Left renal pelvis (tissue), 4 donors: ENCODE results near the gene FAM184A. TPM values are rescaled to one million over a fixed set of nuclear protein-coding genes. Genes with fewer than 3 reads are reported as not detected.
"Not testable (repeated sequence)": the region's sequence is repeated elsewhere in the genome, so short reads cannot be mapped to it uniquely, and the experiment has no call there.

Experiments
- DNase-seq, 4 donors: peaks; one replicate each; pipeline ENCODE4 v3.0.0-alpha.2; 2013; ENCODE audit warnings: low read depth in 4 of 4, low spot score in 3 of 4
- polyA plus RNA-seq, 4 donors: library from polyadenylated mRNA; unstranded; fragments of 120-200 nt; gene quantifications; one replicate each; pipeline ENCODE4 v1.2.1, GENCODE V29; 2013; ENCODE audit not compliant: insufficient read length in 4 of 4

Gene FAM184A
- polyA plus RNA-seq, 4 donors, result 5.9 to 12.7 (median 10.2) TPM

DNA sequence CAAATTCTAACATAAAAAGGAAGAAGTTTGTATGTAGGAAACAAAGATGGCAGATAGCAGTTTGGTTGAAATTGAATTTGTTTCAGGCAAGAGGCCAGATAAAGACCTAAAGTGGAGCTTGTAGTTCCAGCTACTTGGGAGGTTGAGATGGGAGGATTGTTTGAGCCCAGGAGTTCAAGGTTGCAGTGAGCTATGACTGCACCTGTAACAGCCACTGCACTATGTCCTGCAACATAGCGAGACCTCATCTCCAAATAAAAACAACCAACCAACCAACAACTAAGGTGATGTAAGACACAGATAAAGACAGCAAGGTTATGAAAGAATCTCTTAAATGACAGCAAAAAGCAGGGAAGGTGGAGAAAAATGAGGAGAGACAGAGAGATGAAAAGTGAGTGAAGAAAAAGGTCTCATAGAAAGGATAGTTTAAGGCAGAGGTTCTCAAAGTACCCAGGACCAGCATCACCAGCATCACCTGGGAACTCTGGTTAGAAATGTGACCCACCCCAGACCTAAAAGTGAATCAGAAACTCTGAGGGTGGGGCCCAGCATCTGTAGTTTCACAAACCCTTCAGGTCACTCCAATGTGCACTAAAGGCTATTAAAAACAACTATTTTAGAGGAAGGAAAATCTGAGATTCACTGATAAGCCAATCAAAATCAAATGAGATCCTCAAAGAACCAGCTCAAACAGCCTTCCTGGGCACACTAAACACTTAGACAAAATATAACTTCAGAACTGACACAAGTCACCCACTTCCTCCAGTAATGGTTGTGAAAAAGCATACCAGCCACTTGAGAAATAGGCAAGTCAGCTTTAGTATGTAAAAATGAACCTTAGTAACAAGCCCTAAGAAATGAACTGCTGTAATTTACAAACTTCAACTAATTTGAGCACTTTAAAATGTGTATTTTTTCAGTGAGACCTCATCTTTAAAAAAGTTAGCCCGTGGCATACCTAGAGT, 57.6 kb downstream of the FAM184A start:
- DNase-seq, result no peak

DNA sequence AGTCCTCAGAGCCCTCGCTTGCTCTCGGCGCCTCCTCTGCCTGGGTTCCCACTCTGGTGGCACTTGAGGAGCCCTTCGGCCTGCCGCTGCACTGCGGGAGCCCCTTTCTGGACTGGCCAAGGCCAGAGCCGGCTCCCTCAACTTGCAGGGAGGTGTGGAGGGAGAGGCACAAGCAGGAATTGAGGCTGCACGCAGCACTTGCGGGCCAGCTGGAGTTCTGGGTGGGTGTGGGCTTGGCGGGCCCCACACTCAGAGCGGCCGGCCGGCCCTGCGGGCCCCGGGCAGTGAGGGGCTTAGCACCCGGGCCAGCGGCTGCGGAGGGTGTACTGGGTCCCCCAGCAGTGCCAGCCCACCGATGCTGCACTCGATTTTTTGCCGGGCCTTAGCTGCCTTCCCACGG, 63.3 kb downstream of the FAM184A start:
- DNase-seq, result not testable (repeated sequence)

DNA sequence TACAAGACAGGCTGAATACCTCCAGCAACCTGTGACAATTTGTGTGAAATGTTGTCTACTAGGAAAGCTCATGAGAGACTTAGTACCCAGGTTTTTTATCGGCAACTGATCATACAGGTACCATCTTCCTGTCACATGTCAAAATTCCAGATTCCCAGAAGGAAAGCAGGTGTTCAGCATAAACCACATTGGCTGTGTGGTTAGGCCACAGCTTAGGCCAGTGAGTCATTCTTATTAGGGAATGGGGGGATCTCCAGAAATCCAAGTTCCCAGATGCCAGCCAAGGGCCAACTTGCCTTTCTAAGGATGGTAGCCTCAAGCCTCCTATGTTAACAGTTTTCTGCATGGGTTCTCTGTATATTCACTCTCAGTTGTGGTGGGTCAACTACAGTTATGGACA, 65.9 kb downstream of the FAM184A start:
- no peak for DNase-seq

DNA sequence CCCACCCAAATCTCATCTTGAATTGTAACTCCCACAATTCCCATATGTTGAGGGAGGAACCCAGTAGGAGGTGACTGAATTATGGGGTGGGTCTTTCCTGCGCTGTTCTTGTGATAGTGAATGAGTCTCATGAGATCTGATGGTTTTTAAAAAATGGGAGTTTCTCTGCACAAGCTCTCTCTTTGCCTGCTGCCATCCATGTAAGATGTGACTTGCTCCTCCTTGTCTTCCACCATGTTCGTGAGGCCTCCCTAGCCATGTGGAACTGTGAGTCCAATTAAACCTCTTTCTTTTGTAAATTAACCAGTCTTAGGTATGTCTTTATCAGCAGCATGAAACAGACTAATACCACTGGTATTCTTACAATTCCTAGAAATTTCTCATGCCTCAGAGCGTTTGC, 69.2 kb downstream of the FAM184A start:
- DNase-seq, result not testable (repeated sequence)

DNA sequence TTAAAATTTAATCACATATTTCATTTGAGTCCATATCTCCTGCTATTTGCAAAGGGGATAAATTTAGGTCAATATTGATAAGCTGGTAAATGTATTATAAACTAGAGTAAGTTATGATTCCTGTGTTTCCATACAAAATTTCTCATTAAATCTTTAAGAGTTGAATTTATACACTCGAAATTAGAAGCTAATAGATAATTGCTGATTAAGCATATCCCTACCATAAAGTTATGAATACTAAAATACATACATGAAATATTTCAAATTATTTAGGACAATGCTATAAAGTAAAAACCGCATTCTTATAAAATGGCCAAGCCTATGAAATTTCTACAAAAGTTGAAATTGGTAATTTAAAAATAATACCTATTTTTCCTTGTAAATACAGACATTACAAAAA, 71.5 kb downstream of the FAM184A start:
- no peak for DNase-seq

DNA sequence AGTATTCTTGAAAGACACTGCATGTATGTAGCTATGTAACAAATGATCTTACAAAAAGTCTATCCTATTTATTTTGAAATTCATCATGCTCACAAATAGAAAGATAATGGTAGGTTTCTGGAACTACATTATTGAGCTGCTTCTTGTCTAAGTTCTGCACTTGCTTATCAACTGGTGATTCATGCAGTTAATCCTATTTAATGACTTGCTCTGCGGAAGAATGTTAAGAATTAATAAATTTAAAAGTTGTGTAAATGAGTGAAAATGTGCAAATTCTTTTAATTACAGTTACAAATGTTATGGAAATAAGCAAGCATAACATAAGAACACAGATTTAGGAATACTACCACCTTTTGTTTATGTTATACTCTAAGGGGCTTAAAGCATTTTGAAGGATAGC, 76.4 kb downstream of the FAM184A start:
- no peak for DNase-seq

DNA sequence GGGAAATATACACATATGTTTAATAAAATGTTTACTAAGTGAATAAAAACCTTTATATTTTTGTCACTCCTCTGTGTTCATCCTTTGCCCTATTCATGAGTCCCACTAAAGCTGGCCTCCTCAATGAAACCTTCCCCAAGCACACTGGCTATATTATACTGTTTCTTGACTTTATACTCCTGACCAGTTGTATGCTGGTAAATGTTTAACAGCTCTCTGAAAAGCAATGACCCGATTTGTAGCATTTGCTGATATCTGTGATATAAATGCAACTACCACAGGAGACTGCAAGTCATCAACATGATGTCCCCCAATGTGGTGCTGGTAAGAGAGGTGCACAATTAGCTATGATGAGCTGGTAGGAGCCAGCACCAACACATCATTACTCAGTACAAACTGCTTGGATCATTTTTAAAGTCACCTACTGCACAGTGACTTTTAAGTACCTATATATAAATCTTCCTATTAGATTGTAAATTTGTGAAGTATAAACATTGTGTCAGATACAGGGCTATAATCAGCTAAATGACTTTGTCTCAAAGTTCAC, 78.9 kb downstream of the FAM184A start:
- DNase-seq, result no peak

DNA sequence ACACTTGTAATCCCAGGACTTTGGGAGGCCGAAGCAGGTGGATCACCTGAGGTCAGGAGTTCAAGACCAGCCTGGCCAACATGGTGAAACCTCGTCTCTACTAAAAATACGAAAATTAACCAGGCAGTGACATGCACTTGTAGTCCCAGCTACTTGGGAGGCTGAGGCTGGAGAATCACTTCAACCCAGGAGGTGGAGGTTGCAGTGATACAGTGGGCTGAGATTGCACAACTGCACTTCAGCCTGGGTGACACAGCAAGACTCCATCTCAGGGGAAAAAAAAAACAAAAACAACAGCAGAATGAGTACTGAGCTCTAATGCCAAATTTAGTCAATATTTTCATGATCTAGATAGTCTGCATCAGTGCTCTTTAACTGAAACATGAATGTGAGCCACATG, 81.0 kb downstream of the FAM184A start:
- not testable (repeated sequence) for DNase-seq

DNA sequence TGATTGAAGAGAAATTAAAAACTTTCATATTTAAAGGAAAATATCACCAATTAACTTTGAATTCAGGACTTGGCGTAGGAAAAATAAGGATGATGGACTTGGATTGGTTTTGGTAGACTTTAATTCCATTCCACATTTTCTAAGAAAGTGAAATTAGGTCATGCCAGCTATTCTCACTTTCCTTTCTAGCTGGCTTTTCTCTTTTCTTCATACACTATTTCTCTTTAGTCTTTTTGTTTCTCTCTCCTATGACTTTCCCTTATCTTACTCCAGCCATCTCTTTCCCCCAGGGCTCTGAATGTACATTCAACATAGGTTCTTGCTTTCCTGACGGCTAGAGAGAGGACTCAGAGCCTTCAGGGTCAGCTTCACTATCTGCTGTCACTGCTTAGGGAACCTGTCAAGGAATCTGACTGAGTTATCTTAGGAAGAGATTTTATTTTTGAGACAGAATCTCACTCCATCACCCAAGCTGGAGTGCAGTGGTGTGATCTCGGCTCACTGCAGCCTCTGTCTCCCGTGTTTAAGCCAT, 82.1 kb downstream of the FAM184A start:
- no peak for DNase-seq

DNA sequence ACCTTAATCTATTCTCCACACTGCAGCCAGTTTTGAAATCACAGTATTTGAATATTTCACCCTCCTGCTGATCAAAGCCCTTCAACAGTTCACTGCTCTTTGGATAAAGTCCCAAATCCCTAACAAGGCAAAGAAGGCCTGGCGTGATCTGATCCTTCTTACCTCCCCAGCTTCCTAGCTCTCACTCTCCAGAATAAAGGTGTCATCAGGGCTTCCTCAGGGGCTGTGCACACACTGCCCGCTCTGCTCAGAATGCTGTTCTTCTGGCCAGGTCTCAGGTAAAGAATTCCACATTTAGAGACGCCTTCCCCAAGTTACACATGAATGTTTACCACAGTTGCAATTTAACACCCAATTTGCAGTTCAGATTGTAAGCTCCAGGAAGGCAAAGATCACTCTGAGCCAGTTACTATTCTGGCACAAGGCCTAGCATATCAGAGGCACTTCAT, 84.6 kb downstream of the FAM184A start:
- DNase-seq, result no peak

DNA sequence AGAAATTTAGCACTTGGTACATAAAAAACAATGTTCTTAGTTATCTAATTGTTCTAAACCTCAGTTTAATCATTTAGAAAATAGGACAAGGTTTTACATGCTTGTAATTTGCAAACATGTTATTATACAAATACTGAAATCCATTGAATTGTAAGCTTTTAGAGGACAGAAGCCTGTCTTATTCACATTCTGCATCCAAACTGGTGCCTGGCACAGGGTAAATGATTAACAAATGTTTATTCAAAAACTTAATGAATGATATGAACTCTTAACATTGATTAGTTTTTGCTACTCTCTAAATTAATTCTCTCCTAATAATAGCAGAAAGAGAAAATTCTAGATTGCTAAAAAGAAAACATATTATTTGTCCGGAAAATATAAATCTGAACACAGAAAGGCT, 85.1 kb downstream of the FAM184A start:
- no peak for DNase-seq

DNA sequence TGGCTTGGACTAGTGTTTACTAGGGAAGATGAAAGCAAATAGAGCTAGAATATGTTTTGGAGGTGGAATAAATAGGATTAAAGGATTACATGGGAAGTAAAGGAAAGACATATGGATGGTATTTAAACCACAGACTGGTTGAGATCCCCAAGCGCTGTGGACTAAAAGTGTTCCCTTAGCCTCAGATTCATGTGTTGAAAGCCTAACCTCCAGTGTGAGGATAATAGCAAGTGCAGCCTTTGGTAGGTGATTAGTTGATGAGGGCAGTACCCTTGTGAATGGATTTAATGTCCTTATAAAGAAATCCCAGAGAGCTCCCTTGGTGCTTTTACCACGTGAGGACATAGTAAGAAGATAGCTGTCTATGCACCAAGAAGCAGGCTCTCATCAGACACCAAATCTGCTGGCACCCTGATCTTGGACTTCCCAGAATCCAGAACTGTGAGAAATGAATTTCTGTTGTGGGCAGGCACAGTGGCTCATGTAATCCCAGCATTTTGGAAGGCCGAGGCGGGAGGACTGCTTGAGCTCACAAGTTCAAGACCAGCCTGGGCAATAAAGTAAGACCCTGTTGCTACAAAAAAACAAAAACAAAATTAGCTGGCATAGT, 86.2 kb downstream of the FAM184A start:
- no peak for DNase-seq

DNA sequence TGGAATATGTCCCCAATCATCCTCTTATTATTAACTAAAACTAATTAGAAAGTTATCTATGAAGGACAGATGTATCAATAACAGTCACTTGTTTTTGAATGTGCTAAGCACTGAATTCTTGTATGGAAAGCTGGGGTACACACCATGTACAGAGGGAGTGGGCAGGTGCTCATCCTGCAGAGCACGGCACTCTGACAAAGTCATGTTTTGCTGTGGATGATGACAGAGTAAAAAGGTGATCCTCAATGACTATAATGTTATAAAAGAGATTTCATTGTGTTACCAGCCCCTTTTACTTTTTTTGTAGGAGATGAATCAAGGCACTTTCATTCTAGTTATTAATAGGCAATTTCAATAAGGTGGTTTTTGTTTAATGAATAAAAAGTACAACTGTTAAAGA, 92.2 kb downstream of the FAM184A start:
- no peak for DNase-seq

DNA sequence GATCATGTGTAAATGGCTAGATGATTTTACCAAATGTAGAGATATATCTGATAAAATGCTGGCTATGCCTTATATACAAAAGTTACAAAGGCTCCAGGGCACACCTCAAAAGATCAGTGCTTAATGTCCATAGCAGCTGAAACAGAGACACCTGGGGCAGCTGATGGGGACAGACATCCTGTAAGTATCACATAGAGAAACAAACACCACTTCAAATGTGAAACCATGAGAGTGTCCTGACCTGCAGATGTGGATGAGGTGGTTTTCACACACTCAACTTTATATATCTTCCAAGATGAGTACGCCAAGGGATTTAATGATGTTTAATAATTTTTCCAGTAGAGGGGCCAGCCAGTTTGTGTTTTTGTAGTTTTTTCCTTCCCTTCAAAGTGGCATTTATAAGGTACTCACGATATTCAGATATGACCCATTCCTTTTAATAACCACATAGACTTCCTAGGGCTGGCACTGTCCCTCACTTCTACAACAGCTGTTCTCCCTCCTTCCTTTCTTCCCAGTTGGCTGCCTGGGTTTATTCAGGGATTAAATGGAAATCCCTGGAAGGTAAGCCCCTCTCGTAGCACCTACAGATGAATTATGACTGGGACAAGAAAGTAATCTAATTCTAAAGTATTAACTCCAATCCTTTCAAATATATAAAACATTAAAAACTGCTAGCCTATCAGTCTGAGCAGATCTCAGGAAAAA, 93.2 kb downstream of the FAM184A start:
- DNase-seq, result no peak

DNA sequence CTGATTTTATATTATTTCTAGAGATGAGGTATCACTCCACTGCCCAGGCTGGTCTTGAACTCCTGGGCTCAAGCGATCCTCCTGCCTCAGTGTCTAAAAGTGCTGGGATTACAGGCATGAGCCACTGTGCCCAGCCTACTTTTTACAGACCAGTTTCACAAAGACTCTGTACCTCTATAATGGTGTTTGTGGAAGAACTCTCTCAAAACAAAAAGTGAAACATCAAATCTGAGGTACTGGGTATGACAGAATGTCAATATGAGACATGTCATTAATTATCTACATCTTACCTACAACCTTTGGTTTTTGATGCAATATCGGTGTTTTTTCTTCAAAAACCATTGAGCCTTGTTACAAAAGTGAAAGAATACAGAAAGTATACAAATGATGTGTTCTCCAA, 94.1 kb downstream of the FAM184A start:
- no peak for DNase-seq

DNA sequence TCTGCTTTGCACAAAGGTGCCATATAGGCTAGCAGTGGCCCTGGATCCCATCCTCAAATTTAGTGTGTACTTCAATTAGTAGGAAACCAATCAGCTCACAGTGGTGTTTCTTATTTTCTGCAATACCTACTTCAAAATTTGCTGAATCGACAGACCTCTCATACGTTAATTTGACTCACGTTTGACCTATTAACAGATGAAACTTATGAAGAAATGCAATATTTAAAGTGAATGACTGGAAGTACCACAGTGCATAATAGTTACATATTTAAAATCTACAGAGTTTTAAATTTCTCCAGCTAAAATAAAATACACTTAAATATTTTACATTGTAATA, 95.9 kb downstream of the FAM184A start:
- no peak for DNase-seq

DNA sequence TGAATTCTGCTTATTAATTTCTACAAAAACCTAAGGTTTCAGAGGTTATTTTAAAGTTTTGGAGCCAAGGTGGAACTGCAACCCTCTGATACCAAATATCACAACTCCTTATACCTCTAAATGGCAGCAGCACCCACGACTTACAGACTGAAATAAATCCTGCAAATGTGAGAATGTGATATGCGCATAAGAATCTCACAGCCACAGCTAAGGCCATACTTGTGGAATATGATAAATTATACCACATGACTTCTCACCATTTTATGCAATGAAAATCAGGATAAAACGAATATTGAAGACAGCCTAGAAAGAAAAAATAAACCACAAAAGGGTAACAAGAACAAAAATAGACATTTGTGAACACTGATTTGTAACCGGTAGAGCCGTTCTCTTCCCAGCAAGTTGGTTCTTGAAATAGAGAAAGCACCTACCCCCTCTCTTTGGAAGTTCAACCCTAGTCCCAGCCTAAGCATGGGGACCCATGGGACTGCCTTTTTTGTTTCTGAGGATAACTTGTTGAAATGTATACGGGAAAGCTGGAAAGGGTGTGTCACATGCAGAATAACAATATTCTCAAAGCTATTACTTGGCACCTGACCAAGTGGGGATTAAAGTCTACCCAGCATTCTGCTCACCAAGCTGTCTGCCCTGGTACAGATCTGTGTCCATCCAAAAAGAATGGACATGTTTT, 96.4 kb downstream of the FAM184A start:
- DNase-seq, result no peak

DNA sequence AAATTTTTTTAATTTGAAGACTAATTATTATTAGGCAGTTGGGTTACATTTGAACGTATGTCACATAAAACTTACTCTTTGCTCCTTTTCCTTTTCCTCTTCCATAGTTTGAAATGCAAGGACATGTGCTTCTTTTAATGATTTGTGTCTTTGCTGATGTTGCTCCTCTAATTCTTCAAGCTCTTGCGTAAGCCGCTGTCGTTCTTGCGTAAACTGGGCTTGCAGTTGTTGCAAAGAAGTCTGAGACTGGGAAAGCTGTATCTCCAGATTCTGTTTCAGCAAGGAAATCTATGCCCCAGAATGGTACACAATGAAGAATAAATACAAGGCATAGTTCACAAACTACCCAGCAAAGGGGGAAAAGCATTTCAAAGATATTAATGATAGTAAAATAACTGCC, 98.4 kb downstream of the FAM184A start:
- no peak for DNase-seq

DNA sequence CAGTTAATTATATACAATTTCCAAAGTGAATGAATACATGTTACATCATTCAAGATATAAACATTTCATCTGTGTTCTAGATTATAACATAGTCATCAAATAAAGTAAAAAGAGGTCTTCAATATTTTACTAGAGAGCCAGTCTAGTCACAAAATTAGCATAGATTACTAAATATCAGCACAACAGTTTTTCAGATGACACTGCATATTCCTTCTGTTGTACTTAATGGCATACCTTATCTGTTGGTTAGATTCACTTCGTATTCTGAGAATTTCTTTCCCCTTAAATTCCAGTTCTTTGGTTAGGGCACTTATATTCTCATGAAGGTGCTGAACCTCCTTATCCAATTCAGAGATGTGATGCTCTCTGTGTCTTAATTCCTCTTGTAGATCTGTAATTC, 103.7 kb downstream of the FAM184A start:
- no peak for DNase-seq

DNA sequence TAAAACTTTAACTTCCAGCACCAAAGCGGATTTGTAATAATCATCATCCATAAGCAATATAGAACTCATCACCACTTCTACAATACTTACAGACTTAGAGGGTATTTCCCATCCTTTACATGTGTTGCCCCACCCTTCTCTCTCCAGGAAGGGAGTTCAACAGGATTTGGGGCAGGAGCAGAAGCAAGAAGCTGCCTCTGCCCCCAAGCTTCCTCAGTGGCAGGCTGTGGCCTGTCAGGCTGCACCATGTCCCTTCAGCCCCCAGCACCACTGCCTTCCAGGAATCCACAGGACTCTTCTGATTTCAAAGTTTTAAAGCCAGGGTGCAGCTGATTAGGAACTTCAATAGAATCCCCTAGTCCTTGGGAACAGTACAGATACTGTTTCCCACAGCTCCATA, 106.8 kb downstream of the FAM184A start:
- DNase-seq, result no peak
